HG02884 (cell line): ENCODE results near the gene FAM53B.
"Not testable (repeated sequence)": the region's sequence is repeated elsewhere in the genome, so short reads cannot be mapped to it uniquely, and the experiment has no call there.

Source experiments
- ATAC-seq: cut with Tn5 transposase; IDR thresholded peaks from one replicate; pipeline ENCODE4 v1.9.1; 2021; ENCODE audit warnings: mild to moderate bottlenecking, moderate library complexity; ENCODE audit not compliant: unreplicated experiment

The FAM53B gene

GRCh38 chr10:124744102-124745050 is at the start of gene FAM53B:
Gene FAM53B (minus strand): TSS chr10:124744378. CDS start chr10:124706713, 37,665 bp downstream.
- ATAC-seq: peak; percentile 56

DNA sequence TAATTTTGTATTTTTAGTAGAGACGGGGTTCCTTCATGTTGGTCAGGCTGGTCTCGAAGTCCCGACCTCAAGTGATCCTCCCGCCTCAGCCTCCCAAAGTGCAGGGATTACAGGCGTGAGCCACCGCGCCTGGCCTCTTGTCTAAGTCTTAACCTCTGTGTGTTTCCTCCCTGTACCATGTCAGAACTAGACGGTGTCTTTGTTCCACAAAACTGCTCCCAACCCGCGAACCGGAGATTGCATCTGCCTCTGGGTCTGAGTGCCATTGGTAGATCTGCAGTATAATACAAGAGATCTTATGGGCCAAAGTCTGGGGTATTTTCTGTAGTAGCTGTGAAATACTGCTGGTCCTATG is 48.8 kb upstream of the FAM53B start:
- ATAC-seq: no peak

- ATAC-seq: peak; percentile 86
These were observed 47.6 kb upstream of the FAM53B start, which contains the start of gene EEF1AKMT2 for GRCh38 chr10:124791547-124792348. Gene EEF1AKMT2 (minus strand): TSS chr10:124791887. CDS start chr10:124791833, 54 bp downstream.

GRCh38 chr10:124782900-124783299 is 38.7 kb upstream of the FAM53B start:
- not testable (repeated sequence) for ATAC-seq

DNA sequence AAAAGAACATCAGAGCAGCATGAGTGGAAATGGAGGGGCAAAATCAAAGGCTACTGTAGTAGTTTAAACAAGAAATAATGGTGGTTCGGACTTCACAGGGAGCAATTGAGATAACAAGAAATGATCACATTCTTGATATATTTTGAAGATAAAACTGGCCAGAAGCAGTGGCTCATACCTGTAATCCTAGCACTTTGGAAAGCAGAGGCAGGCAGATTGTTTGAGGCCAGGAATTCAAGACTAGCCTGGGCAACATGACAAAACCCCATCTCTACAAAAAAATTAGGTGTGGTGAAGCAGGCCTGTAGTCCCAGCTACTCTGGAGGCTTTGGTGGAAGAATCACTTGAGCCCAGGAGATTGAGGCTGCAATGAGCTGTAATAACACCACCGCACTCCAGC is 24.6 kb upstream of the FAM53B start:
- ATAC-seq: no peak

- ATAC-seq: no peak
These were observed 21.1 kb upstream of the FAM53B start for GRCh38 chr10:124765256-124765655.

- ATAC-seq: no peak
These were observed 19.1 kb upstream of the FAM53B start for GRCh38 chr10:124763267-124763666.

- ATAC-seq: no peak
These were observed 18.1 kb upstream of the FAM53B start for GRCh38 chr10:124762281-124762680.

DNA sequence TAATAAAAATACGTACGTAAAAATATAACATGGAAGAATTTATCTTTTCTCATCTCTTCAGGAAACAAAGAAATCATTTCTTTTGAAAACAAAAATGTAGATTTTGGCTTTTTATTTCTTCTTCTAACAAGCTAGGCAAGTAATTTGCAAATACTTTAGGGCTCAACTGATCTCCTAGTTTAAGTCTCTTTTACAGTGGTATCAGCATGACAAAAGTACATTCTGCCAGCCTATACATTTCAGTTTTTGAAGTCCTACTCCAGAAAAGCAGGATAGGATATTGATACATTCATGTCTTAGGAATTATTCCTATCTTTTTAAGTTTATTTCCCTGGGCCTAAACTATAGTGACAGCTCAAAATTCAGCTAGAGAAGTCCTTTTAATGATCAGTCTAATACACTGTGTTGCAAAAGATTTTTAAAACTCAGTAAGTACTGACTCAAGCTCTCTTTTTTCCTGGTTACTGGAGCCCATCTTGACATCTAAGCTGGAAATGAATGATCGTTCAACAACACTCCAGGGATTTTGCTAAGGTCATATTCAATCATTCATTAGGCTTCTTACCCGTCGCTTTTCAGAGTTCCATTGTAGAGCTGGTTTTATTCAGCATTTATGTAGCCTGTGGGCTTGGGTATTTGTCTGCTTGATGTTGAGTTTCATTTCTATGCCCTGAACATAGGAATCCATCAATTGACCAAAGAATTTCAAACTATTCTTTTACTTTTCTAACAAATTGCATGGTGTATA is 12.2 kb upstream of the FAM53B start:
- no peak for ATAC-seq

- no peak for ATAC-seq
These were observed 11.4 kb upstream of the FAM53B start for GRCh38 chr10:124755581-124755980.

GRCh38 chr10:124754227-124754626 is 10.0 kb upstream of the FAM53B start:
- ATAC-seq: no peak

DNA sequence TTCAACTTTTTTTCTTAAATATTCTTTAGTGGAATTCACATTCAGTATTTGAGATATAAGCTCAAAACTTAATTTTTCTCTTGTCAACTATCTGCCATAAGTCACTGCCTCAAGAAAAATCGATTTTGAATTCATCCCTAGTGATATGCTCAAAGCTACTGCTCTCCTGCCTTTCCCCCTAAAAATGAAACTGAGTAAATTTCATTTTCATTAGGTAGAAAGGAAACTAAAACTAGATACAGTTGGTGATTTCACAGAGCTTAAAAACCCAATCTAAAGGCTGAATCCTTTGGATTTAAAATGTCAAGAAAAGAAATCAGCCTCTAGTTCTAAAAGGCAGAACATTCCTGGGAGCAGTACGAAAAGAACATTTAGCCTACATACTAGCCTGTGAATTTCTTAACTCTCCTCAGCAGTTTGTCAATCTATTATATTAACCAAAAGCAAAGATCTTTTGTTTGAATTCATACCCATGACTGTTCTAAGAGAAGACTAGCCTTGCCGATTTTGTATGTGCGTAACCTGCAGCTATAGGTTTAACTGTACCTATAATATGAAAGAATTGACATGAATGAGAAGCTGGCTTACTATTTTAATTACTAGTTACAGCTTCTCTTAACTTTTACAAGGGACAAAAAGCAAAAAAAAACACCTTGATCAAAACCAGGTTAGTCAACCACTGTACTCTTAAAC is 4.9 kb upstream of the FAM53B start:
- no peak for ATAC-seq

DNA sequence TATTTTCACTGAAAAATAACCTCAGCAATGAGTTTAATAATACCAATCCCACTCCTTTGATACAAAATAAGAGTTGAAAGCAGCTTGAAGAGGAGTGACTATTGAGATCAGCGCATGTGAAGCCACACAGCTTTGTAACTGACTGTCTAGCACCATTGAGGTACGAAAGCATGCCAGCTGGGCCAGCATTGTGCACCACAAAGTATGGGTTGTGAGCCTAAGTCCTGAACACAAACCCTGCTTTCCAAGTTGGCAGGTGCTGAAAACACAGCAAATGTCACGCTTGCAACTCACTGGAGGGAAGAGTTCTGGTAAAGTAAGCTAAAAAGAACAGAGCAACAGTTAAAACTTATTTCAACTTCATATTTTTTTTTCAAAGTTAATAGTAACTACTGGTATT is 4.0 kb upstream of the FAM53B start:
- no peak for ATAC-seq

DNA sequence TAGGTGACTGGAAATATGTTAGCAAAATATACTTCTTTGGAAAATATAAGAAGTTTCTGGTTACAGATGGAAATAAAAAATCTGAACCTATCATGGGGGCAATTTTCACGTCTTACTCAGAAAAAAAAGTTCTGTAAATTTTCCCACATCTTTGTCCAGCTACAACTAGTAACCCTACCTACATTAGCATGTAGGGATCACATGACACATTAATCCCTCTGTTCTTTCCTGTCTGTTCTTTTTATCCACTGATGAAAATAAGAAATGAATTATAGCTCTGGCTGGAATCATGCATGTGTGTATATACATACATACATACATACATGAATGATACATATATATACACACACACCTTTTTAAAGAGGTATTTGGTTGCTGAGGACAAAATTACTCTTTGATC is 3.6 kb upstream of the FAM53B start:
- no peak for ATAC-seq

- no peak for ATAC-seq
These were observed 2.8 kb upstream of the FAM53B start for GRCh38 chr10:124746992-124747391.

DNA sequence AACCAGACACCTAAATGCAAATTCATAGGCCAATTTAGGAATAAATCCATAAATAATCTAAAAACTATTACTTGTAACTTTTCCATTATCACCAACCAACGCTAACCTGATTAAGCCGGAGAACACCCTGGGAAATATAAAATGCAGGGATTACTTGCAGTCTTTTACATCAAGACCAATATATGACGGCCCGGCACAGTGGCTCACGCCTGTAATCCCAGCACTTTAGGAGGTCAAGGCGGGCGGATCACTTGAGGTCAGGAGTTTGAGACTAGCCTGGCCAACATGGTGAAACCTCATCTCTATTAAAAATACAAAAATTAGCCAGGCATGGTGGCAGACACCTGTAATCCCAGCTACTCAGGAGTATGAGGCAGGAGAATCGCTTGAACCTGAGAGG is 2.3 kb upstream of the FAM53B start:
- ATAC-seq: not testable (repeated sequence)

DNA sequence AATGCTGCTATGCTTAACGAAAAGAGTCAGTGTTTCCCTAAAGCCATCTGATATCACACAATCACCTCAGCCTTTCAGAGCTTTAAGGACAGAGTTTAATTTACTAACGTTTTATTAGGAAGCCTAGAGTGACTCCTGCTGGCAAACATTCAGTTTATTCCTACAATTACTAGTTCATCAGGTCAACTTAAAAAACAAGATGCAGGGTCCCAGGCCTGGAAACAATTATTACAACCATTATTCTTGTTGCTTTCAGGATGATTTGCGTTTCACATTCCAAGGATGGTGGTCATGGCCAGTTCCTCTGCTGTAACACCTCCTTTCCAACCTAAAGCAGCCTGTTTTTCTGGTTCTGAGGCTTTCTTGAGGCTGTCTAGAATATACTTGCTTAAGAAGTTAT is 1.5 kb upstream of the FAM53B start:
- ATAC-seq: no peak

GRCh38 chr10:124745252-124745651 is 1.1 kb upstream of the FAM53B start:
- ATAC-seq: no peak

DNA sequence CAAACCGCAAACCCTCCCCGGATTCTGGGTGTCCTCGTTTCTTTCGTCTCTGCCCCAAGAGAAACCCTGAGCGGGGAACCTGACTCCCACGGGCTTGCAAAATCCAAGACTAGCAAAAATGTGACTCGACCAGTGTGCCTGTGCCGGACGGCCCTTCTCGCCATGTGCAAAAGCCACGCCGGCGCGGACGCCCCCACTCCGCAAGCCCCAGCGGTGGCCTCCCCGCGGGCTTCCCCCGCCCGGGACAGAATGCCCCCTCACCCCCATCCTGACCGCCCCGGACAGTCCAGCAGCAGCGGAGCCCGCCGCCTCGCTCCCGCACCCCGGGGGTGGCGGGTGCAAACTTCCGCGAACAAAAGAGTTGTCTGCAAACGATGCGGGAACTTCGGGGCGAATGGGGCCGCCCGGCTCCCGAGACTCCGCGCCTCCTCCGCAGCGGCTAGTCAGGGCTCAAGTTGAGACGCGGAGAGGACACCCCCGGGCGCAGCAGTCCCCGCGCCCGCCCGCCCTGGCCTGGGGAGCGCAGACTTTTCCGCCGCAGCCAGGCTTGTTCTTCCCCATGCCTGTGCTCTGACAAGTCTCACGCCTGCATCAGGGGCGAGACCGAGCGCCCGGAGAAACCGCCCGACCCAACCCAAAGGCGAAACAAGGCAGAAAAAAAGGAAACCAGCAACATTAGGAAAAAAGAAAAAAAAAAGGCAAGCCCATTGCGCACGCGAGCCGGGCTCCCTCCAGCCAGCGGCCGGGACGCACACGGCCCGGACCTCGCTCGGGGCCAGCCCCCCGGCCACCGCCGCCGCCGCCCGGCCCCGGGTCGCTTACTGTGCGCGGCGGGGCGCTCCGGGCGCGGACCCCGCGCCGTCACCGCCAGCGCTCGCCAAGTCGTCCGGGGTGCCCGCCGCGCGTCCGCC is 732 bp downstream of the FAM53B start:
- peak; percentile 19 for ATAC-seq
